Measurements from ENCODE around the gene MYPOP.
A peak's percentile ranks its signal among the peaks of the same experiment; 100 is the strongest.
"Not testable (repeated sequence)": the region's sequence is repeated elsewhere in the genome, so short reads cannot be mapped to it uniquely, and the experiment has no call there.

MYPOP gene

GRCh38 chr19:45905011-45905410 lies 2.6 kb upstream of the MYPOP start:
- no peak for DNase-seq

- peak; percentile 96 for DNase-seq
Measured at GRCh38 chr19:45902651-45903625, 525 bp upstream of the MYPOP start.

- peak; percentile 25 for DNase-seq
Measured at GRCh38 chr19:45901432-45901911, 941 bp downstream of the MYPOP start.

- DNase-seq, result no peak
Measured at GRCh38 chr19:45900738-45901431, 1.5 kb downstream of the MYPOP start.

GRCh38 chr19:45899919-45900589 lies 2.4 kb downstream of the MYPOP start:
- DNase-seq, result no peak

- no peak for DNase-seq
Measured at GRCh38 chr19:45899253-45899652, 3.2 kb downstream of the MYPOP start.

GRCh38 chr19:45897261-45897812 lies 5.1 kb downstream of the MYPOP start:
- DNase-seq, result no peak

GRCh38 chr19:45895983-45896599 lies 6.3 kb downstream of the MYPOP start:
- not testable (repeated sequence) for DNase-seq

GRCh38 chr19:45895519-45895972 lies 6.9 kb downstream of the MYPOP start:
- no peak for DNase-seq

- no peak for DNase-seq
Measured at GRCh38 chr19:45890877-45891276, 11.5 kb downstream of the MYPOP start.

GRCh38 chr19:45889210-45889885 lies 13.1 kb downstream of the MYPOP start:
- DNase-seq, result no peak

GRCh38 chr19:45887200-45887710 lies 15.2 kb downstream of the MYPOP start:
- no peak for DNase-seq

- DNase-seq, result peak; percentile 88
Measured at GRCh38 chr19:45886427-45887199, 15.8 kb downstream of the MYPOP start.

GRCh38 chr19:45885556-45886426 lies 16.6 kb downstream of the MYPOP start, which contains the start of gene IRF2BP1:
Gene IRF2BP1, minus strand, starts transcription at chr19:45886141. Its CDS starts 367 bp downstream, at chr19:45885774.
- DNase-seq, result peak; percentile 89

- no peak for DNase-seq
Measured at GRCh38 chr19:45884682-45885555, 17.5 kb downstream of the MYPOP start.

GRCh38 chr19:45883881-45884681 lies 18.3 kb downstream of the MYPOP start:
- DNase-seq, result no peak

GRCh38 chr19:45883586-45883880 lies 18.9 kb downstream of the MYPOP start:
- no peak for DNase-seq
